Stimulated activated CD8-positive, alpha-beta memory T cell treated with anti-CD3 and anti-CD28 coated beads, Interleukin-7, amount 100 ng/mL, for 1 hour (primary cell): Measurements from ENCODE around the gene NADSYN1.

ENCODE experiments used
- DNase-seq, 2 donors: peaks; one replicate each; pipeline ENCODE4 v3.0.0-alpha.2; 2020; ENCODE audit warnings: low read depth in 2 of 2

Gene NADSYN1

DNA sequence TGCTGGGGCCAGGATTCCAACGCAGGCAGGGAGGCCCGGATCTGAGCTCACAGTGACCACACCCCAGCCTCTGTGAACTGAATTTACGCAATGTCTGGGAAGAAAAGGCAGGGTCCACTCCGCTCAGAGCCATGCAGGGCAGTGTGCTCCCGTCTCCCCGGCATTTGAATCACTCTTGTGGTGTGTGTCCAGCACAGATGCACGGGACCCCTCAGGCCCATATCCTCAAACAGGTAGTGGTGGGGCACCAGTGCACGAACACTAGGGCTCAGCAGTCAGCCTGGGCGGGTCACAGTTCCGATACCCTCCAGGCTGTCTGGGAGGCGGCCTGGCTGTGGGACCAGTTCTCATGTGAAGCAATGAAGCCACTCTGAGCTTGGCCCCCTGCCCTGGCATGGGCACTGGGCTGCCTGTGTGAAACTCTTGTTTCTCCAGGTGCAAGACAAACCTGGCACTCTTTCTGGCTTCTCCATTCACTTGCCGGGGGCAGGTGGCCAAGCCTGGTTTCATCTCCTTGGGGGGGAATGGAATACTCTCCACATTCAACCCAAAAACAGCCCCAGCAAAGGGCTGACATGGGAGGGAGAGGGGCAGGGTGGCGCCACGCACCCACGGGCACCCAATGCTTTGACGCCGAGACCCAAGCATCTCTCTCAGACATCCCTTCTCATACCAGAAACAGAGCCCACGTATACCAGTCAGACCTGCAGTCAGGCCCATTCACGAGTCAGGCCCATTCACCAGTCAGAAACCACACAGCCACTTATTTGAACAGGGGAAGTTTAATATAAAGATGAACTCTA is 19.2 kb upstream of the NADSYN1 start:
- no peak for DNase-seq

DNA sequence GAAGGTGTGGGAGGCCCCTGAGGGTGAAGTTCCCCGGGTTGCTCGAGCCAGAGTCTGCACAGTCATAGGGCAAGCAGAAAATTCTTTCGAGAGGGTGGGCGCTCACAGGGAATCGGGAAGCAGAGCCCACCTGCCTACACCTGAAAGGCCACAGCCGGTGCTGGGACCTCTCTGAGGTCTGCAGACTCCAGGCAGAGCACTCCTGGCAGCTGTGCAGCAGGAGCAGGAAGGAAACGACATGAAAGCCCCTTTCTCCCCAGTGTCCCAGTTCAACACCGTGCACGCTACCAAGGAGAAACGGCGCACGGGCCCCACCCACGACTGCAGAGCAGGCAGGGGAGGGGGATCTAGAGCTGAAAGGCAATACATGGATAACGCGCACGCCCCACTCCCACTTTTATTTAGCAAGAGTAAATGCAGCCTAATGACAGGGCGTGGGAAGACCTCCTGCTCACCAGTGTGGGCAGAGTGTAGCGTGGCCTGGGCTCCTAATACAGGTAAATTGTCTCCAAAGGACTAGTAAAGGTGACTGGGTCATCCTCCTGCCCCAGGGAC is 18.4 kb upstream of the NADSYN1 start:
- no peak for DNase-seq

DNA sequence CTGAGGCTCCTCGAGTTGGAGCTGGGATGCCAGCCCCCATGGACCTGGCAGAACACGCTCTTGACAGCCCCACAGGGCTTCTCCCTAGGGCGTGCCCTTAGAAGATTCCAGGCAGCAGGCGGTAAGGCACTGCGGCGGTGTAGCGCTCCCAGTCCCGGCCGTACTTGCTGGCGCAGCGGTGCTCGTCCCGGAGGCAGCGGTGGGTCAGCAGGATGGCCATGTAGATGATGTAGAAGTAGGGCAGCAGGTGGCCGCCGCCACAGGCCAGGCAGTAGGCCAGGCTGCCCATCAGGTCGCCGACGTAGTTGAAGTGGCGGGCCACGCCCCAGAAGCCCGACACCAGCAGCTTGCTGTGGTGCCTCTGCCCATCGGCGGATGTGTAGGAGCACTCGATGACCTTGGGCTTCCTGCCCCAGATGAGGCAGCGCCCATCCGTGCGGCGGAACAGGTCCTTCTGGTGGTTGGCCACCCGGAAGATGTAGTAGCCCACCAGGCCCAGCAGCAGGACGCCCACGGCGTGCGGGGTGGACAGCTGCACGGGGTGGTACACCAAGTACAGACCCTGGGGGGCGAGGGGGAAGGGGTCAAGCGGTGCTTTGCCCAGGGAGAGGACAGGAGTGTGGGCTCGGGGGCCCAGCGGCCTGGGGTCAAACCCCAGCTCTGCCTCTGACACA is 17.6 kb upstream of the NADSYN1 start:
- DNase-seq: no peak

DNA sequence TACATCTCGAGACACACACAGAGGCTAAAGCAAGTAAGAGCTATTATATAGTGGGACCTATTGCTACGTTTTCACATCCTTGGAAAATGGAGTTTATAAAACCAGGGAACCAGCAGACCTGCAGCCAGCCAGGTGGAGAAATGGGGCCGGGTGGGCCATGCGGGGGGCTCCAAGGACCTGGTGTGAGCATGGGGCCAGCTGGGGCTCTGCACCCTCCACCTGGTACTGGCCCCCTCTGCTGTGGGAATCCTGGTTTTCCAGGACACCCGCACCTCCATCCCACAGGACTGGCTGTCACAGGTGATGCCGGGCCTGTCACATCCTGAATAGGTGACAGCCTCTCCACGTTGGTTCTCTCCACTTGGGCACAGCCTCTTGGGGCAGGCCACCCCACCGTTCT is 16.1 kb upstream of the NADSYN1 start:
- no peak for DNase-seq

DNA sequence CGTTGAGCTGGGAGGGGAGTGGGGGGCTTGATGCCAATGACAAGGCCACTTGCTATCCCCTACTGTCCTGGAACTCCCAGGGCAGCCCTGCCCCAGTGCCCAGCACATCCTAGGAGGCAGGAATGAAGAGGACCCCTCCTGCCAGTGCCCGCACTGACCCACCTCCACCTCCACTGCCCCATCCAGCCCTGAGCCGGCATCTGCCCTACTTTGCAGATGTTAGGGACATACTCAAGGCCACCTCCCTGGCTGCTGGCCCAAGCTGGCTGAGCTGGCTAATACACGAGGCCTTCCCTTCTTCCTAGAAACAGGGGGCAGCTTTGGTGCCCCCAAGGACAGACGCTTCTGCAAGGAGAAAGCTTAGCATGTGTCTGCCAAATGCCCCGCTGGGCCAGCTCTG is 15.6 kb upstream of the NADSYN1 start:
- DNase-seq: no peak

DNA sequence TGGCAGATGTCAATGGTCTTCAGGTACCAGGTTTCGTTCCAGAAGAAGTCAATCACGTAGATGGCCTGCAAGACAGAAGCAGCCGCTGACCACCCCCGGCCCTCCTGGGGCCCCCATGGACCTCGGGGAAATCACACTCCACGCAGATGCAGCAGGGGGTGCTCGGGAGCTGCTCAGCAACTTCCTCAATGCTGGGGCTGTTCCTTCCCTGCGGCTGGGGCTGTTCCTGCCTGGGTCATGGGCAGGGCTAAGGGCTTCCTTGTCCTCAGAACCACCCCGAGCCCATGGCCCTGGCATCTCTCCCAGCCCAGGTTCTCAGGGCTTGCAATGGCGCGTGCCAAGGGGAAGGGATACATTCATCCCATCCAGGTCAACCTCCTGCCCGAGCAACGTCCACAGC is 15.1 kb upstream of the NADSYN1 start:
- no peak for DNase-seq

DNA sequence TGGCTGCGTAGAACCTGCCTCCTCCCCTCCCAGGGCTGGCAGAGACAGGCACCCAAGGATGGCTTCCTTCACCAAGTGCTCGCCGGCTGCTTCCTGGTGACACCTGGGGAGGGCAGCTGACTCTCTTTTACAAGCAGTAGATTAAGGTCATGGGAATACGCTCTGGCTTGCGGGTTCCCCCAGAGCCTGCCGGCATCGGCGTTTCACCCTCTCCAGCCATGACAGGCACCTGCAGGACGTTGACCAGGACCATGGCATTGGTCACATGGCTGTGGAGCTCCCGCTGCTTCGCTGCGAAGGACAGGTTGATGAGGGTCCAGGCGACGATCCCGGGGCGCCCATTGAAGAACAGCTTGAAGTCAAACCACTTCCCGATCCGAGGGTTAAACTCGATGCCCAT is 14.4 kb upstream of the NADSYN1 start:
- DNase-seq: no peak

DNA sequence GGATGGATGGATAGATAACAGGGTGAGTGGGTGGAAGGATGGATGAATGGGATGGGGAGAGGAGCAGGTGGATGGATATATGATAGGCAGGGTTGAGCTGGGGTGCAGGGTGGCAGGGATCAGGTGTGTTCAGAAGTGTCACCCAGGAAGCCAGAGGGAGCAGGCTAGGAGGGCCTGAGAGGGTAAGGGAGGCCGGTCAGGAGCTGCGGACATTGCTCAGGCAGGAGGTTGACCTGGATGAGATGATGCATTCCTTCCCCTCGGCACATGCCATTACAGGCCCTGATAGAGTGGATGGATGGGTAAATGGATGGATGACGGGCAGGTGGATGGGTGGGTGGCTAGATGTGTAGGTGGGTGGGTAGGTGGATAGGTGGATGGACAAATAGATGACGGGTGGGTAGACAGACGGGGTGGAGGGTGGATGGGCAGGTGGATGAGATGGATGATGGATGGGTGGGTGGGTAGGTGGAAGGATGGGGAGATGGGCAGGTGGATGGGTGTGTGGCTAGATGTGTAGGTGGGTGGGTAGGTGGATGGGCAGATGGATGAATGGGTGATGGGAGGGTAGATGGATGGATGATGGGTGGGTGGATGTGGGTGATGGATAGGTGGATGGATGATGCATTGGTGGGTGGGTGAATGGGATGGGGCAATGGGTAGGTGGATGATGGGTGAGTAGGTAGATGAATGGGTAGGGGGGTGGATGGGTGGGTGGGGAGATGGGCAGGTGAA is 12.8 kb upstream of the NADSYN1 start:
- DNase-seq: no peak

DNA sequence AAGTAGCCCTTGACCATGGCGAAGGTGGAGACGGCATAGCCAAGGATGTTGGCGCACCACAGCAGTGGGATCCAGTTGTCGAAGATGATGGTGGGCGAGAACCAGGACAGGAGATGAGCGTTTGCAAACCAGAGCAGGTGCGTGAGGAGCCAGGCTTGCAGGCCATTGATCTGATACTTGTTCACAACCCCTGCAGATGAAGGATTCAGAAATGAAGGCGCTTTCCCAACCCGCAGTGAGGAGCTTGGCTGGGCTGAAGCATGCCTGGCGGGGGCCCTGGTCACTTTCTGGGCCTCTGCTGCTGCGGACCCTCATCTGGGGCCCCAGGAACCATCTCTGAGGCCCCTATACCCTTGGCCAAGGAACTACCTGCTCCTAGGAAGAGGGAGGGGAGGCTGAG is 11.8 kb upstream of the NADSYN1 start:
- DNase-seq: no peak

DNA sequence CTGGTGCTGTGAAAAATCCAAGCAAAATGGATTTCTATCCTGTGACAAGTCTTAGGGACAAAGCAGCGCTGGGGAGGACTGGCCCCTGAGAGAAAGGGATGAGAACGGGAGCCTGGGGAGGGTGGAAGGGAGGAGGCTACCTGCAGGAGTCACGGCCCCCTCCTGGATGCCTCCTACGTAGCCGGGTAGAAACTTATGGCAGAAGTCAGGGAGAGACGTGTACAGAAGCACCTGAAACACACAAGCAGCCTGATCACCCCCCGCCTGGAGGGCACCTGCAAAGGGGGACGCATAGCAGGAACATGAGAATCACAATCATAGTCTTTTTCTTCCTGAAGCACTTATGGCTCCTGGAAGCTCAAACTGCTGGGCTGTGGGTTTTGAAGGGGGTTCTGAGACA is 10.9 kb upstream of the NADSYN1 start:
- no peak for DNase-seq

DNA sequence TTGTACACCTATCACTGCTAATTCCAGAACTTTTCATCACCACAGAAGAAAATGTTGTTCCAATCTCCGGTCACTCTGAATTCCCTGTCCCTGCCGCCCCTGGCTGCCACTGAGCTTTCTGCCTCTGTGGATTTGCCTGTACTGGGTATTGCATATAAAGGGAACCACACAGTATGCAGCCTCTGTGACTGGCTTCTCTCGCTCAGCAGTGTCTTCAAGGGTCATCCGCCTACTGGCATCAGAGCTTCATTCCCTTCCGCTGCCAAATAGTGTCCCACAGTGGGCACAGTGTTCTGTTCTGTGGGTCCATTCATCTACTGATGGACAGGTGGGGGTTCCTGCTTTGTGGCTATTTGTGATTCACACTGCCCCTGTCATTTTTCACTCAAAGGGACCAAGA is 10.1 kb upstream of the NADSYN1 start:
- no peak for DNase-seq

DNA sequence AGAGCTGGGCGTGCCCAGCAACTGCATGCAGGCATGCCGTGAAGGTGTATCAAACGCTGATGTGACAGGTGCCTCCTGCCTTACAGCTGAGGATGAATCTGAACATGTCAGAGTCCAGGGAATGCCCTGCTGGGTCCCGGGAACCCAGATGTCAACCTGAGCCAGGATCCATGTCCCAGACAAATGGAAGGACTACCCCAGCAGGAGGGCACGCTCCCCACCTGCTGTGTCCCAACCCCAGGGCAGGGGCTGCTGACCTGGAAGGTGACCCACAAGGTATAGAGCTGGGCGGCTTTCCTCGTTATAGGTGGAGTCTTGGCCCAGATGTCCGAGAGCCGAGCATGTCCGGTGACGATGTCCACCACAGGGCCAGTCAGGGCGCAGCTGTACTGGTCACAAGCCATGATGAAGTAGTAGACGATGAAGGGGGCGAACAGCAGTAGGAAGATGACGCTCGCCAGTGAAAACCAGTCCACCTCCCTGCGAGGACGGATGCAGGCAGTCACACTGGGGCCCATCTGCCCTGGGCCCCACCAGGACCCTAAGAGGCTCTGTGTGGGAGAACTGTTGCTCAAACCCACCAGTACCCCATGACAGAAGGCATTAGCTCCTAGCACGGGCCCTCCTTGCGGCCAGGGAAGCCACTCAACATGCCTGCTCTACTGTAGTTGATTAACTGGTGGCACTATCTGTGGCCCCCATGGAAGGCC is 9.1 kb upstream of the NADSYN1 start:
- no peak for DNase-seq

DNA sequence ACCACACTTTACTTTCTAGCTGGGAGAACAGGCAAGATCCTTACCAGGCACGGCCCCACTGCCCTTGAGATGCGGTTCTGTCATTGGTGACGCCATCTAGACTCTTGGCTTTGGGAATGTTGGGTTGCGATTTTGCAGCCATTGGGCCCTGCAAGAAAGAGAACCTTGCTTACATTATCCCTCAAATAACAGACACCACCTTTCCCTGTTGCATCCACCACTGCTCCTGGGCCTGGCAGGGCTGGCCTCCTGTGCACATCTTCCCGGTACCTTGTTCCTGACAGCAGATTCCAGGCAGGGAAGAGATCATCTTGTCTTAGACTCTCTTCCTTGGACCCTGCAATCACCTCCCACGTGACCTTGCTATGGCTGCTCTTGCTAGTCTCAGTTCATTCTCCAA is 8.2 kb upstream of the NADSYN1 start:
- no peak for DNase-seq

DNA sequence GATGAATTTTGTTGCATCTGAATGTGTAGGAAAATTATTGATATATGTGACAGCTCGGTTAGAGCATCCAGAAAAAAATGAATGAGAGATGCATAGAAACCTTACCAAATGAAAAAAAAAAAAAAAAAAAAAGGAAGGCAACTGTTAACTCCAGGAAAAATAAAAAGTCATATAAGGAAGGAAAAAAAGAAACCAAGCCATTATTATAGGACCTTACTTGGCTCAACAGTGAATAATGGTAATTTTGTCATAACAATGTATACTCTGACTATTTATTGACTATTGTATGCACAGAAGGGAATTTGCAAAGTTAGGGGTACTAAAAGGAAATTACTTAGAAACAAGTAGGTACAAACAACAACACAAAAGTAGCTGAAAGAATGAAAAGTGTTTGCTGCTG is 6.9 kb upstream of the NADSYN1 start:
- DNase-seq: no peak

DNA sequence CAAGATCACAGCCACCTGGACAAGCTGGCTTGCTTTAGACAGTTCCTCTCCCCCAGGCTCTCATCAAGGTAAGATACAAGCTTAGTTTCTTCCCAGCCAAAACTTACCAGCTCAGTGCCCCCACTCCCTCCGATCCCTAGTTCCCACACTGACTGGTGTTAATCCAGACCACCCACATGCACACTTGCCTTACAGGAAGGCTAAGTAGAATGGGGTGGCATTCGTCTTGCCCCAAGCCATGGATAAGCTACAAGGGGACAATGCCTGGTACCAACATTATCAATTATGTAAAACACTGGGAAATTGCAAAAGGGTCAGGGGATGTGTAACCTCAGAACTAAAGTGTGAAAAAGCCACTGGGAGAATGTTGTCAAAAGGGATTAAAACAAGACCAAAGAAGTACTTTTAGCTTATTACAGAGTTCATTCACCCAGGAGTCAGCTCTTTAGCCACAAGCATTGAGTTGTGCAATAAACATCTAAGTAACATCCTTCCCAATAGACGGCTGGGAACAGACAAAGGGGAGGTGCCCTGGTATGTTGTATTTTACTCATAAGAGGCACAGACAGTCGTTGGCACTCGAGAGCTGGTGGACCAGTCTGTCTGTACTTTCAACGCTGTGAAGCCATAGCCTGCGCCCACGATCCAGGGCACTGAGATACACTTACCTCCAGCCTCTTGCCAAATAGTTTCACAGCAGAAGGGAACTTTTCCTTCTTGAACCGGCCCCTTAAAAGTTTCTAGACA is 5.9 kb upstream of the NADSYN1 start:
- no peak for DNase-seq

DNA sequence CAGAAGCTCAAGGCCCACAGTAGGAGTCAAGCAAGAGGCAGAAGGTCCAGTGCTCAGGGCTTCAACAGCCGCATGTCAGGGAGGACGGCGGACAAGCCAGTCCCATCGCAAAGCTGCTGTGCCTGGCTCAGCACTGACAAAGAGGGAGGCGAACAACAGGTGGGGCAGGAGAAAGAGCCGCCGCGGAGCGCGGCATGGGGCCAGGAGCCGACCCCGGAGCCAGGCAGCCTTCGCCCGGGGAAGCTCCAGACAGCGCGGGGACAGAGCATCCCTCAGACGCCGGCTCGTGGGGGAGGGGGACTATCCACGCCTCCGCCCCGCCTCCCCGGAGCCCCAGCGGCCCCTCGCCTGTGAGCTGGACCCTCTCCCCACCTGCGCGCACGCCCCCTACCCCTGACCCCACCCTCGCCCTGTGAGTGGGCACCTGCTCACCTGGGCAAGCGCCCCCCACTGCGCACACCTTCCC is 5.2 kb upstream of the NADSYN1 start:
- no peak for DNase-seq

DNA sequence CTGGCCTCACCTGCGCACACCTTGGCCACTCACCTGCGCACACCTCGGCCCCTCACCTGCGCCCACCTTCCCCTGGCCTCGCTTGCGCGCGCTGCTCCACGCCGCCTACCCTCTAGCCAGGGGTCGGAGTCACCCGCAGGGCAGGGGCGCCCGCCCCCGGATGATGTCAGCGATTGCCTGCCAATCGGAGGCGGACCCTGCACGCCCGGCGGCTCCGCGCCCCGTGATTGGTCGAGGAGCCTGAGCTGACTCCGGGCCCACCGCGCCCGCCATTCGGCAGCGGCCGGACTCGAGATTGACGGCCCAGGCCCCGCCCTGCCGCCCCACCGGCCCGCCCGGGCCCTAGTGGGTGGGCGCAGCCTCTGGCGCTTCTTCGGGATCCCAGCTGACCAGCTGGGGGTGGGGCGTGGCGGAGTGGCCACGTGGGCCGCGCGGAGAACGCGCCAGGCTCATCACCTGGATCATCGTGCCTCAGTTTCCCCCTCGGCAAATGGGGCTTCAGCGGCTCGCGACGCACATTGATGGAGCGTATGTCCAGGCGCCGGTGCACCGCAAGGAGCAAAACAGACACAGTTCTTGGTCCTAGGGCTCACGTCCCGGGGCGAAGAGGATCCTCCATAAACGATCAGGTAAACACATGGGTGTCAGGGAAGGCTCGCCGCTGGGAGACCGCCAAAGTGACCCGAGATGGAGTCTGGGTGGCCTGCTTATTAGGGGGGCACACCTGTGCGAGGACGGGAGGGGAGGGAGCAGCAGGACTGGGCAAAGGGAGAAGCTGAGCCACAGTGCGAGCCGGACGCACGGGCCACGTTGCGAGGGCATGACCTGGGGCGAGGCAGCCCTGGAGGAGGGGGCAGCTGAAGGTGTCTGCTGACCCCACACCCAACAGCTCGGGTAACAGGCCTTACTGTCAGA is 4.5 kb upstream of the NADSYN1 start, which contains the start of gene DHCR7:
DHCR7 (minus strand) TSS at position 137 of the 915 bp plus-strand sequence. CDS start 3,441 bp downstream, outside the sequence.
- peak; percentile 78 to 89 for DNase-seq

DNA sequence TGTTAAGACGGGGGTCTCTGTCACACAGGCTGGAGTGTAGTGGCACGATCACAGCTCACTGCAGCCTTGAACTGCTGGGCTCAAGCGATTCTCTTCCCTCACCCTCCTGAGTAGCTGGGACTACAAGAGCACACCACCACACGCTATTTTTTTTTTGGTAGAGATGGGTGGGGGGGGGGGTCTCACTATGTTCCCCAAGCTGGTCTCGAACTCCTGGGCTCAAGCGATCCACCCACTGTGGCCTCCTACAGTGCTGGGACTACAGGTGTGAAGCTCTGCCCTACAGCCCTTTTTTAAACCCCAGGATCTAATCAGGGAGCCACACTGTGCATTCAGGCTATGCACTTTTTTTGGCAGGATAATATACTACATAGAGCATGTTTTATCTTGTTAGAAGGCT is 3.4 kb upstream of the NADSYN1 start:
- DNase-seq: no peak

DNA sequence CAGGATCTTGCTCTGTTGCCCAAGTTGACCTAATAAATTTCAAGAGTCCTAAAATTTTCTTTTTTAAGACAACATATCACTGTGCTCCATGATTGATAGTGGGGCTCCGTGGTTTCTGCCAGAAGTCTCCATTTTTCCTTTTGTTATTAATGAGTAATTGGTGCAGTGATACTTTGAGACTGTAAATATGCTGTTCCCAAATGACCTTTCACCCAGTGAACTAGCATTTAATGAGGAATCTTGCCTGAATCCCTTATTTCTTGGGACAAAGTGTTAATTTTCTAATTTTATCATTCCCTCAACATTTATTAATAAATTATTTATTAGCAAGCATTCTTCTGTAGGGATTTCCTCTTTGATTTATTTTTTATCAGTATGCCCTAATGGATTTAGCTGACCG is 2.5 kb upstream of the NADSYN1 start:
- DNase-seq: no peak

DNA sequence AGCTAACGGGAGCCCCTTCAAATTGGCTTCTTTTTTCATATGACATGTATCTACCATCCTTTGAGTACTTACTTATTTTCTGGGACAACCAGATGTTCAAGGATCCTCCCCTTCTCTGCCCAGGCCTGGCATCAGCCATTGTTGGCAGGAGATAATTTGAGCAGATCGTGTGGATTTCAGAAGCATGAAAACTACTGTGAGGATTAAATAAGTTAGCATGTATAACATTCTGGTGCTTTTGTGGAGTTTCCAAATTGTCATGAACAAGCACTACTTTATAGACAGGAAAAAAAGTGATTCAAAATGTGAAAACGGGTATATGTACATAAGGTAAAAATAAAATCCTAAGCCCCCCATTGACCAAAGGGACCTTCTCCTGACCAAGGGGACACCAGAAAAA is 2.1 kb upstream of the NADSYN1 start:
- DNase-seq: no peak
